A673 (cell line): ENCODE results near the gene R3HDM4.

Source experiments
- EZH2 ChIP-seq: fragments of 200-600 bp; sonication (generic); IDR thresholded peaks from 2 replicates; pipeline ENCODE4 v1.6.1; 2017; ENCODE audit warnings: borderline replicate concordance, low read depth, mild to moderate bottlenecking, mixed read lengths, antibody characterized with exemption, low read length; ENCODE audit not compliant: poor library complexity, severe bottlenecking
- TF ChIP-seq, protein P1 (sequence below): fragments of 300-800, 200-600 bp; sonication (generic); conservative IDR thresholded peaks from 2 replicates; pipeline ENCODE4 v1.5.1; 2017; ENCODE audit warnings: low read depth, mild to moderate bottlenecking, antibody characterized with exemption, low read length, moderate library complexity, mixed read lengths

DNA sequence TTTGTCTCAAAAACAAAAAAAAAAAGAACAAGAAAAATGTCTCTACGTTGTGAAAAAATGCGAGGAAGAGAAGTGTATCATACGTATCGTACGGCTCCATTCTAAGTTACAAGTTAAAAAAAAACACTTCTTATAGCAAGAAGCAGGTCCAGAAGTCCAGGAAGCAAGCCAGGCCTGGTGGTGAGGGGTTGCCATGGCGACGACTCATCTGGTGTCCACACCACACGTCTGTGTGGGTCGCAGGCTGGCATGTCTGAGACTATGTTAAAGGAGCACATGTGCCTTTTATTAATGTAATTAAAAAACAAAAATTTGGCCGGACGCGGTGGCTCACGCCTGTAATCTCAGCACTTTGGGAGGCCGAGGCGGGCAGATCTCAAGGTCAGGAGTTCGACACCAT lies 25.9 kb downstream of the R3HDM4 start:
- no peak for TF ChIP-seq EZH2
- TF ChIP-seq, protein P1, sequence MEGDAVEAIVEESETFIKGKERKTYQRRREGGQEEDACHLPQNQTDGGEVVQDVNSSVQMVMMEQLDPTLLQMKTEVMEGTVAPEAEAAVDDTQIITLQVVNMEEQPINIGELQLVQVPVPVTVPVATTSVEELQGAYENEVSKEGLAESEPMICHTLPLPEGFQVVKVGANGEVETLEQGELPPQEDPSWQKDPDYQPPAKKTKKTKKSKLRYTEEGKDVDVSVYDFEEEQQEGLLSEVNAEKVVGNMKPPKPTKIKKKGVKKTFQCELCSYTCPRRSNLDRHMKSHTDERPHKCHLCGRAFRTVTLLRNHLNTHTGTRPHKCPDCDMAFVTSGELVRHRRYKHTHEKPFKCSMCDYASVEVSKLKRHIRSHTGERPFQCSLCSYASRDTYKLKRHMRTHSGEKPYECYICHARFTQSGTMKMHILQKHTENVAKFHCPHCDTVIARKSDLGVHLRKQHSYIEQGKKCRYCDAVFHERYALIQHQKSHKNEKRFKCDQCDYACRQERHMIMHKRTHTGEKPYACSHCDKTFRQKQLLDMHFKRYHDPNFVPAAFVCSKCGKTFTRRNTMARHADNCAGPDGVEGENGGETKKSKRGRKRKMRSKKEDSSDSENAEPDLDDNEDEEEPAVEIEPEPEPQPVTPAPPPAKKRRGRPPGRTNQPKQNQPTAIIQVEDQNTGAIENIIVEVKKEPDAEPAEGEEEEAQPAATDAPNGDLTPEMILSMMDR: no peak
